ENCODE measurements around the gene EFNB2.

GRCh38 chr13:106565127-106565775, 29.8 kb upstream of the EFNB2 start:
- TF ChIP-seq POLR2A (IDR thresholded peaks at IDR 0.05; ENCODE audit: low read depth, low read length) (no peak), TAF1 (IDR thresholded peaks at IDR 0.05; ENCODE audit: low read depth, low read length) (no peak)
